Nephron (organoid): ENCODE results near the gene NOP16.

Experiments
- H3K27ac Mint-ChIP-seq, 3 experiments: 2 replicates each; pipeline ENCODE4 v1.8.0; 2020; ENCODE audit warnings: mixed read lengths in 3 of 3, mild to moderate bottlenecking in 2 of 3, moderate library complexity in 1 of 3
- H3K27me3 Mint-ChIP-seq: 2 replicates; pipeline ENCODE4 v1.8.0; 2021; ENCODE audit warnings: low read depth, mild to moderate bottlenecking, moderate library complexity, mixed read lengths
- H3K36me3 Mint-ChIP-seq: 2 replicates; pipeline ENCODE4 v1.8.0; 2020; ENCODE audit warnings: low read depth, mixed read lengths
- H3K4me1 Mint-ChIP-seq: 2 replicates; pipeline ENCODE4 v1.8.0; 2020; ENCODE audit warnings: mixed read lengths
- H3K4me3 Mint-ChIP-seq, 3 experiments: 2 replicates each; pipeline ENCODE4 v1.8.0; 2020; ENCODE audit warnings: mild to moderate bottlenecking in 3 of 3, mixed read lengths in 3 of 3, moderate library complexity in 2 of 3
- H3K9me3 Mint-ChIP-seq: 2 replicates; pipeline ENCODE4 v1.8.0; 2020; ENCODE audit warnings: mixed read lengths
- TF ChIP-seq, protein P1 (sequence below), 3 experiments: fragments of 200-600 bp; sonication (generic); IDR thresholded peaks; one replicate each; pipeline ENCODE4 v1.5.0; 2021; ENCODE audit warnings: antibody characterized with exemption in 3 of 3; ENCODE audit not compliant: unreplicated experiment in 3 of 3

NOP16 gene

DNA sequence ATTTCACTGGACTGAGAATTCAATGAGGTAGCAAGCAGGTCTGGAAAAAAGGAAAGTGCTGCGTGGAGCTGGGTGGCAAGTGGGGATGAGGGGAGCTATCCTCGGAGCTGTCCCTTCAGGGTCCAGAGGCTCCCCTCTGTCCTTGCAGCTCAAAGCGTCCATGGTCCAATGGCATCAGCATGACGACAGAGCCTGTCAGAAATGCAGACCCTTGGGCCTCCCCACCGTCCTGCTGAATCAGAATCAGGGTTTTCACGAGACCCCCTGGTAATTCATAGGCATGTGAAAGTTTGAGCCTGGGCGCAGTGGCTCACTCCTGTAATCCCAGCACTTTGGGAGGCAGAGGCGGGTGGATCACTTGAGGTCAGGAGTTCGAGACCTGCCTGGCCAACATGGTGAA is 5.7 kb upstream of the NOP16 start:
- Mint-ChIP-seq H3K27ac (no peak overlapping the region), H3K9me3 (no peaks in the 10 kb centered on the region), H3K27me3 (no peaks in the 10 kb centered on the region), H3K36me3 (peaks cover 9% of the 10 kb centered on the region), H3K4me3 (no peak overlapping the region), H3K4me1 (peaks cover 18% of the 10 kb centered on the region)
- TF ChIP-seq, protein P1, sequence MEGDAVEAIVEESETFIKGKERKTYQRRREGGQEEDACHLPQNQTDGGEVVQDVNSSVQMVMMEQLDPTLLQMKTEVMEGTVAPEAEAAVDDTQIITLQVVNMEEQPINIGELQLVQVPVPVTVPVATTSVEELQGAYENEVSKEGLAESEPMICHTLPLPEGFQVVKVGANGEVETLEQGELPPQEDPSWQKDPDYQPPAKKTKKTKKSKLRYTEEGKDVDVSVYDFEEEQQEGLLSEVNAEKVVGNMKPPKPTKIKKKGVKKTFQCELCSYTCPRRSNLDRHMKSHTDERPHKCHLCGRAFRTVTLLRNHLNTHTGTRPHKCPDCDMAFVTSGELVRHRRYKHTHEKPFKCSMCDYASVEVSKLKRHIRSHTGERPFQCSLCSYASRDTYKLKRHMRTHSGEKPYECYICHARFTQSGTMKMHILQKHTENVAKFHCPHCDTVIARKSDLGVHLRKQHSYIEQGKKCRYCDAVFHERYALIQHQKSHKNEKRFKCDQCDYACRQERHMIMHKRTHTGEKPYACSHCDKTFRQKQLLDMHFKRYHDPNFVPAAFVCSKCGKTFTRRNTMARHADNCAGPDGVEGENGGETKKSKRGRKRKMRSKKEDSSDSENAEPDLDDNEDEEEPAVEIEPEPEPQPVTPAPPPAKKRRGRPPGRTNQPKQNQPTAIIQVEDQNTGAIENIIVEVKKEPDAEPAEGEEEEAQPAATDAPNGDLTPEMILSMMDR (IDR thresholded peaks at IDR 0.05; ENCODE audit: unreplicated experiment in 3 of 3), result no peak

DNA sequence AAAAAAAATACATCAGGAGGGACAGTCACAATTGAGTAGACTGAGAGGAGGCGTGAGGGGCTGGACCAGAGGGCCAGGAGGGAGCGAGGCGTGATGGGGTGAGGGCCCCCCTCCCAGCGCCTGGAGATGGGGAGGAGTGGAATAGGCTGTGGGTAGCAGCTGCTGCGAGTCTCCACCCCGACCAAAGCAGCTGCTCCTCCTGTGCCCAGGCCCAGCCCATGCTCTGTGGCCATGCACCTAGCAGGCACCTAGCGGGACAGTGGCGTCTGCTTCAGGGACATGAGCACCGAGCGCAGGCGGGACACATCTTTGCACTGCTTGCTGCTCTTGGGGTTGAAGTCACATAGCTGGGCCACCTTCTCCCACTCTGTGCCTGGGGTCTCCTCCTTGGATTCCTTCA is 4.1 kb upstream of the NOP16 start:
- H3K4me3 Mint-ChIP-seq, result no peak overlapping the region
- peak overlapping the region in 1 of 3 experiments; percentile 66 for H3K27ac Mint-ChIP-seq
- TF ChIP-seq, protein P1 (IDR thresholded peaks at IDR 0.05; ENCODE audit: unreplicated experiment in 3 of 3), result no peak
- H3K36me3 Mint-ChIP-seq, result peaks cover 9% of the 10 kb centered on the region
- H3K9me3 Mint-ChIP-seq, result no peaks in the 10 kb centered on the region
- H3K4me1 Mint-ChIP-seq, result peaks cover 24% of the 10 kb centered on the region
- no peaks in the 10 kb centered on the region for H3K27me3 Mint-ChIP-seq

DNA sequence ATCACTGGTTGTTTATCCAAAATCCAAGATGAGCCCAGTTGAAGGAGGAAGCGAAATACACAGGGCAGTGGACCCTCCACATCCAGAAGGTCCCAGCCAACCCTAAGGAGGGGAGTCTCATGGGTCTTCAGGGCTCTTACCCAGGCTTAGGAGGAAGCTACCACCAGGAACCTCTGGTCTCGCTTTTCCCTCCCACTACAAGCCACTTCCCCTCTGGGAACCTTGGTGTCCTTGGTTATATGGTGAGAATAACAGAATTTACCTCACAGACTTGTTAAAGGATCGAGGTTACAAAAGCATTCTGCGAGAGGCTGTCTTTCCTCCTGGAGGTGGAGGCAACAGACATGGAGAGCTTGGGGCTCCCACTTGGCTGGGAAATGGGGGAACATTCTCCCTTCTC is 3.6 kb upstream of the NOP16 start:
- Mint-ChIP-seq H3K27ac (peak overlapping the region in 2 of 3 experiments; percentile 38 to 66), H3K4me1 (peaks cover 28% of the 10 kb centered on the region), H3K27me3 (no peaks in the 10 kb centered on the region), H3K4me3 (no peak overlapping the region), H3K36me3 (peaks cover 9% of the 10 kb centered on the region), H3K9me3 (no peaks in the 10 kb centered on the region)
- TF ChIP-seq, protein P1 (IDR thresholded peaks at IDR 0.05; ENCODE audit: unreplicated experiment in 3 of 3), result no peak

DNA sequence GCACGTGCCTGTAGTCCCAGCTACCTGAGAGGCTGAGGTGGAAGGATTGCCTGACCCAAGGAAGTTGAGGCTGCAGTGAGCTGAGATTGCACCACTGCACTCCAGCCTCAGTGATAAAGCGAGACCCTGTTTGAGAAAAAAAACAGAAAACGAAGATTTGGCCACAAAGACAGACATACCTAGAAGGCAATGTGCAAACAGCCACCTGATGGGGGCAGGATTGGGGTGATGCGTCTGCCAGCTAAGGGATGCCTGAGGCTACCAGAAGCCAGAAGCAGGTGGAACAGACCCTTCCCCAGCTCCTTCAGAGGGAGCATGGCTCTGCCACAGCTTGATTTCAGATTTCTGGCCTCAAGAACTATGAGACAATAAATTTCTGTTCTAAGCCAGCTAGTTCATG is 3.1 kb upstream of the NOP16 start:
- Mint-ChIP-seq H3K4me1 (peaks cover 28% of the 10 kb centered on the region), H3K4me3 (peak overlapping the region in 2 of 3 experiments; percentile 9 to 65), H3K27me3 (no peaks in the 10 kb centered on the region), H3K36me3 (peaks cover 9% of the 10 kb centered on the region), H3K9me3 (no peaks in the 10 kb centered on the region), H3K27ac (peak overlapping the region in 2 of 3 experiments; percentile 38 to 66)
- TF ChIP-seq, protein P1 (IDR thresholded peaks at IDR 0.05; ENCODE audit: unreplicated experiment in 3 of 3), result no peak

DNA sequence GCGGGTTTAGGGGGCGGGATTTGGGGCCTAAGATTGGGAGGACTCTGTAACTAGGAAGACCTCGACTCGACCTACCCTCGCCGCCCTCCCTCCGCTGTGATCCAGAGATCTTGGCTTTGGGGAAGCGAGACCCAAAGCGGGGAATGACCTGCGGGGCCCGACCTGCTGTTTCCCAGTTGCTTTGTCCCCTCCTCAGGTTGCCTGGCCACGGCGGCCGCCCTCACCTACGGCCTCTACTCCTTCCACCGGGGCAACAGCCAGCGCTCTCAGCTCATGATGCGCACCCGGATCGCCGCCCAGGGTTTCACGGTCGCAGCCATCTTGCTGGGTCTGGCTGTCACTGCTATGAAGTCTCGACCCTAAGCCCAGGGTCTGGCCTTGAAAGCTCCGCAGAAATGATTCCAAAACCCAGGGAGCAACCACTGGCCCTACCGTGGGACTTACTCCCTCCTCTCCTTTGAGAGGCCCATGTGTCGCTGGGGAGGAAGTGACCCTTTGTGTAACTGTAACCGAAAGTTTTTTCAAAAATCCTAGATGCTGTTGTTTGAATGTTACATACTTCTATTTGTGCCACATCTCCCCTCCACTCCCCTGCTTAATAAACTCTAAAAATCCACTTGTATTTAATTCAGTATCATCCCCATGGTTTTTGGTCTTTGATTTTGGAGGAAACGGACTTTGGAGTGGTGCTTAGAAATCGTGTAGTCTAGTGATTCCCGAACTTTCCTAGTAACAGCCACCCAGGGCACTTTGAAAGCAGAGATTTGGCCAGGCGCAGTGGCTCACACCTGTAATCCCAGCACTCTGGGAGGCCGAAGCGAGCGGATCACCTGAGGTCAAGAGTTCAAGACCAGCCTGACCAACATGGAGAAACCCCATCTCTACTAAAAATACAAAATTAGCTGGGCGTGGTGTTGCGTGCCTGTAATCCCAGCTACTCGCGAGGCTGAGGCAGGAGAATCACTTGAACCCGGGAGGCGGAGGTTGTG is 1.0 kb upstream of the NOP16 start:
- Mint-ChIP-seq H3K9me3 (no peaks in the 10 kb centered on the region), H3K27me3 (no peaks in the 10 kb centered on the region), H3K4me3 (peak overlapping the region; percentile 96 to 98 (median 97)), H3K36me3 (peaks cover 23% of the 10 kb centered on the region), H3K4me1 (peaks cover 19% of the 10 kb centered on the region), H3K27ac (peak overlapping the region; percentile 95 to 100 (median 99))
- TF ChIP-seq, protein P1 (IDR thresholded peaks at IDR 0.05; ENCODE audit: unreplicated experiment in 3 of 3), result no peak
